Keratinocyte (primary cell): ENCODE results near the gene FBXL13. TPM values are rescaled to one million over a fixed set of nuclear protein-coding genes. Genes with fewer than 3 reads are reported as not detected.

Experiments used
- DNase-seq: peaks from one replicate; pipeline ENCODE4 v3.0.0-alpha.2; 2011; ENCODE audit warnings: low read depth, missing footprints, low spot score
- FAIRE-seq: peaks from 2 replicates; lab custom pipeline; 2011; peaks lifted over from hg19 to GRCh38; lab: Jason Lieb, UNC
- H2AFZ ChIP-seq: 2 replicates; pipeline ENCODE4 v1.6.0; 2012; ENCODE audit warnings: low read length, control low read depth, inconsistent platforms; ENCODE audit not compliant: control insufficient read depth
- H3K27ac ChIP-seq: 2 replicates; pipeline ENCODE4 v1.5.1; 2011; ENCODE audit warnings: low read length; ENCODE audit not compliant: control insufficient read depth, insufficient read depth
- H3K27me3 ChIP-seq: 3 replicates; pipeline ENCODE4 v1.6.0; 2011; ENCODE audit warnings: low read length; ENCODE audit not compliant: control insufficient read depth, insufficient read depth; ENCODE audit errors: extremely low read depth
- H3K36me3 ChIP-seq, 2 experiments: 2 replicates in 1 of 2; 3 replicates in 1 of 2; pipeline ENCODE4 v1.5.1; 2011; ENCODE audit warnings: low read length in 2 of 2, mild to moderate bottlenecking in 1 of 2; ENCODE audit not compliant: control insufficient read depth in 2 of 2, insufficient read depth in 2 of 2; ENCODE audit errors: extremely low read depth in 1 of 2
- H3K4me1 ChIP-seq: 3 replicates; pipeline ENCODE4 v1.5.1; 2011; ENCODE audit warnings: low read length; ENCODE audit not compliant: control insufficient read depth, insufficient read depth; ENCODE audit errors: extremely low read depth
- H3K4me2 ChIP-seq: 3 replicates; pipeline ENCODE4 v1.6.0; 2011; ENCODE audit warnings: low read depth, low read length; ENCODE audit not compliant: control insufficient read depth, insufficient read depth; ENCODE audit errors: extremely low read depth
- H3K4me3 ChIP-seq, 3 experiments: fragments of 200-600 bp in 1 of 3; sonication (generic) in 1 of 3; 2 replicates in 2 of 3; 3 replicates in 1 of 3; pipeline ENCODE4 v1.5.1; 2011 to 2016; ENCODE audit warnings: low read length in 3 of 3, mild to moderate bottlenecking in 3 of 3, control low read depth in 2 of 3, inconsistent platforms in 1 of 3, low read depth in 1 of 3, mixed read lengths in 1 of 3, mixed run types in 1 of 3, moderate library complexity in 1 of 3; ENCODE audit not compliant: control insufficient read depth in 2 of 3, insufficient read depth in 2 of 3; ENCODE audit errors: extremely low read depth in 1 of 3
- H3K79me2 ChIP-seq: 2 replicates; pipeline ENCODE4 v1.6.0; 2012; ENCODE audit warnings: low read length; ENCODE audit not compliant: control insufficient read depth, insufficient read depth
- H3K9ac ChIP-seq: 3 replicates; pipeline ENCODE4 v1.6.0; 2011; ENCODE audit warnings: low read length; ENCODE audit not compliant: control insufficient read depth, insufficient read depth; ENCODE audit errors: extremely low read depth
- H3K9me1 ChIP-seq: 3 replicates; pipeline ENCODE4 v1.6.0; 2011; ENCODE audit warnings: low read length; ENCODE audit not compliant: control insufficient read depth, insufficient read depth; ENCODE audit errors: extremely low read depth
- H3K9me3 ChIP-seq: 2 replicates; pipeline ENCODE4 v1.5.1; 2012; ENCODE audit warnings: low read depth, low read length; ENCODE audit not compliant: control insufficient read depth
- H4K20me1 ChIP-seq: 3 replicates; pipeline ENCODE4 v1.6.0; 2011; ENCODE audit warnings: low read length; ENCODE audit not compliant: control insufficient read depth, insufficient read depth; ENCODE audit errors: extremely low read depth
- CTCF ChIP-seq, 3 experiments: IDR thresholded peaks in 1 of 3; conservative IDR thresholded peaks in 1 of 3; optimal IDR thresholded peaks in 1 of 3; 2 replicates in 2 of 3; 3 replicates in 1 of 3; pipeline versions ENCODE3 to v1.5.1; 2011; ENCODE audit warnings: low read length in 3 of 3, mild to moderate bottlenecking in 3 of 3, moderate library complexity in 2 of 3, control low read depth in 1 of 3, inconsistent platforms in 1 of 3; ENCODE audit not compliant: insufficient read depth in 2 of 3; ENCODE audit errors: extremely low read depth in 1 of 3
- EZH2 ChIP-seq: IDR thresholded peaks from one replicate; pipeline ENCODE4 v1.6.1; 2012; ENCODE audit warnings: inconsistent platforms, mild to moderate bottlenecking, low read length, moderate library complexity
- dilution Hi-C: fragments of 300-500 bp; cut with MboI; formaldehyde crosslinking; loops from one replicate; pipeline ENCODE4 v1.7.0; 2020; ENCODE audit warnings: low sequenced_read_pairs; ENCODE audit not compliant: extremely low pct_ligation_motif_present
- polyA plus RNA-seq, 5 experiments: library from polyadenylated mRNA; depleted of rRNA in 3 of 5; stranded (reverse) in 3 of 5; stranded (forward) in 1 of 5; unstranded in 1 of 5; fragments of >200 nt; gene quantifications; 1 replicate in 1 of 5; 2 replicates in 3 of 5; 3 replicates in 1 of 5; pipeline versions ENCODE4 v1.2.1 to v1.2.3, GENCODE V29; 2011 to 2012; ENCODE audit warnings: missing spikeins in 2 of 5, low read depth in 1 of 5, low replicate concordance in 1 of 5

FBXL13 gene
- polyA plus RNA-seq, 1 donor (not counting 4 experiments of a cell fraction or from before 2014, with no cell fraction given): 0.20 TPM

DNA sequence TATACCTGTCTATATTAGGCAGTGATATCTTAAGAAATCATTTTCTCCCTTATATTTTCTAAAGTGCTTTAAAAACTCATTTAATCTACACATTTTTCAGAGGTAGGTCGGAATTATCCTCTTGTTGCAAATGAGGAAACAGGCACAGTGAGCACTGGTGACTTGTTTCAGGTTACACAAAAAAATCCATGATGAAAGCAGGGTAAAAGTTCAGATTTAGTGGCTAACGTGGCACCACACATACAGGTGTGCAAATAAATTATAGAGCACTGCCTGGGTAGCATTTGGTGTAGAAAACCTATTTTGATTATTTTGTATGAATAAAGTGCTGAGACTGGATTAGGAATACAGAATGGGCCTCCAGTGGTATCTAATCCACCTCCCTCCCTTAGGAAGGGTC lies 26.9 kb upstream of the FBXL13 start:
- dilution Hi-C loops: no loop called here
- Histone ChIP-seq H3K9ac (no peak overlapping the region), H3K36me3 (peaks cover 0 to under 1% of the 10 kb centered on the region in 2 experiments), H2AFZ (no peak overlapping the region), H3K79me2 (no peaks in the 10 kb centered on the region), H3K4me3 (no peak overlapping the region), H3K27ac (no peak overlapping the region), H3K9me3 (no peaks in the 10 kb centered on the region), H3K4me1 (no peaks in the 10 kb centered on the region), H3K27me3 (no peaks in the 10 kb centered on the region), H3K4me2 (no peak overlapping the region), H3K9me1 (no peaks in the 10 kb centered on the region), H4K20me1 (no peaks in the 10 kb centered on the region)
- no peak for TF ChIP-seq CTCF (optimal IDR thresholded peaks at IDR 0.05 in 1 of 3, IDR thresholded peaks at IDR 0.05 in 1 of 3, conservative IDR thresholded peaks at IDR 0.05 in 1 of 3; ENCODE audit: extremely low read depth in 1 of 3, insufficient read depth in 2 of 3, low read length in 3 of 3)
- no peak for TF ChIP-seq EZH2
- FAIRE-seq (no peak), DNase-seq (no peak)

GRCh38 chr7:103100348-103100747 lies 25.8 kb upstream of the FBXL13 start:
- Histone ChIP-seq H3K4me2 (no peak overlapping the region), H4K20me1 (no peaks in the 10 kb centered on the region), H3K9me3 (no peaks in the 10 kb centered on the region), H3K4me1 (no peaks in the 10 kb centered on the region), H3K9ac (no peak overlapping the region), H3K27ac (no peak overlapping the region), H3K36me3 (peaks cover 0 to 1% of the 10 kb centered on the region in 2 experiments), H3K9me1 (no peaks in the 10 kb centered on the region), H3K27me3 (no peaks in the 10 kb centered on the region), H2AFZ (no peak overlapping the region), H3K79me2 (no peaks in the 10 kb centered on the region), H3K4me3 (no peak overlapping the region)
- no peak for DNase-seq
- TF ChIP-seq CTCF (optimal IDR thresholded peaks at IDR 0.05 in 1 of 3, IDR thresholded peaks at IDR 0.05 in 1 of 3, conservative IDR thresholded peaks at IDR 0.05 in 1 of 3; ENCODE audit: extremely low read depth in 1 of 3, insufficient read depth in 2 of 3, low read length in 3 of 3) (no peak), EZH2 (no peak)
- FAIRE-seq: no peak
- dilution Hi-C loops: no loop called here
